PFSK-1 (cell line): Measurements from ENCODE around the gene SERPINE2.

Source experiments
- POLR2AphosphoS5 ChIP-seq: IDR thresholded peaks from 2 replicates; pipeline ENCODE4 v1.6.1; 2012; ENCODE audit warnings: low read depth, mild to moderate bottlenecking, control low read depth, low read length, moderate library complexity
- TAF1 ChIP-seq: IDR thresholded peaks from 2 replicates; pipeline ENCODE4 v1.6.1; 2012; ENCODE audit warnings: low read length, control low read depth, borderline replicate concordance; ENCODE audit not compliant: insufficient read depth

- no peak for TF ChIP-seq TAF1
- no peak for TF ChIP-seq POLR2AphosphoS5
Observed at GRCh38 chr2:224073676-224074075, 34.6 kb upstream of the SERPINE2 start.
